ENCODE measurements around the gene GALNTL6. TPM values are rescaled to one million over a fixed set of nuclear protein-coding genes. Genes with fewer than 3 reads are reported as not detected.

Gene GALNTL6
- total and polyA plus RNA-seq, 2 donors (not counting 3 experiments of a cell fraction or from before 2014, with no cell fraction given), result not detected

DNA sequence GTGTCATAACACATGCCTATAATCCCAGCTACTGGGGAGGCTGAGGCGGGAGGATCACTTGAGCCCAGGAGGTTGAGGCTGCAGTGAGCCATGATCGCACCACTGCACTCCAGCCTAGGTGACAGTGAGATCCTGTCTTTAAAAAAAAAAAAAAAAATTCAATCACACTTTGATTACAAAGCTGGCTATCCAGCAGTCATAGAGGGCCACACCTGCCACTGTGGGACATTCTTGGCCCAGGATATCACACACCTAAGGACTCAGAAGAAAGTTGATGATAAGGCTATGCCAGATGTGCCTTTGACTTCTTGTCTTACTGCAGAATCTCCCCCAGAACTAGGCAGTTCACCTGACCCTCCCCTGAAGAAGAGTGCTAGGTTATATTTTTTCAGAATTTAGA lies 1232.9 kb downstream of the GALNTL6 start:
- Histone ChIP-seq H3K27ac (ENCODE audit: insufficient read depth, low read depth, low read length) (no peak overlapping the region), H2AFZ (ENCODE audit: low read depth, low read length) (no peak overlapping the region), H3K4me1 (ENCODE audit: control insufficient read depth, extremely low read depth, insufficient read depth, low read length) (no peaks in the 10 kb centered on the region), H3K9me3 (replicated peaks; ENCODE audit: control insufficient read depth, insufficient read depth, low read length) (no peaks in the 10 kb centered on the region), H3K79me2 (ENCODE audit: control insufficient read depth, insufficient read depth, low read length) (no peaks in the 10 kb centered on the region), H3K36me3 (ENCODE audit: control insufficient read depth in 2 of 2, extremely low read depth in 1 of 2, insufficient read depth in 2 of 2, low read length in 2 of 2) (no peaks in the 10 kb centered on the region), H3K4me2 (ENCODE audit: insufficient read depth, low read length) (no peak overlapping the region), H4K20me1 (replicated peaks; ENCODE audit: control insufficient read depth, extremely low read depth, insufficient read depth, low read length) (no peaks in the 10 kb centered on the region), H3K27me3 (ENCODE audit: control insufficient read depth in 2 of 2, insufficient read depth in 2 of 2, low read length in 2 of 2) (no peaks in the 10 kb centered on the region), H3K9me1 (replicated peaks; ENCODE audit: control insufficient read depth, extremely low read depth, insufficient read depth, low read length) (no peaks in the 10 kb centered on the region), H3K4me3 (replicated peaks in 1 of 3; ENCODE audit: insufficient read depth in 1 of 3, low read depth in 1 of 3, low read length in 3 of 3) (no peak overlapping the region), H3K9ac (replicated peaks; ENCODE audit: extremely low read depth, insufficient read depth, low read length) (no peak overlapping the region)
- POLR2A ChIA-PET, result no interaction called here
- CTCF ChIA-PET, result interaction anchor here (1.1 kb wide), 1 partner anchor 211 kb away, joined by 4 read pairs; no protein-coding TSS in a partner anchor
- intact Hi-C loops (cut with micrococcal nuclease) (no loop called here), dilution Hi-C loops (cut with MboI; ENCODE audit: extremely low pct_ligation_motif_present, low sequenced_read_pairs) (no loop called here)
- FAIRE-seq (no peak), DNase-seq (ENCODE audit: low read depth, low spot score) (no peak)
- no TSS peak for BruUV-seq (replicated peaks)
- TF ChIP-seq, protein P1, sequence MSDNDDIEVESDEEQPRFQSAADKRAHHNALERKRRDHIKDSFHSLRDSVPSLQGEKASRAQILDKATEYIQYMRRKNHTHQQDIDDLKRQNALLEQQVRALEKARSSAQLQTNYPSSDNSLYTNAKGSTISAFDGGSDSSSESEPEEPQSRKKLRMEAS (IDR thresholded peaks at IDR 0.05; ENCODE audit: insufficient read depth, insufficient read length), result no peak
- TF ChIP-seq, protein P2, sequence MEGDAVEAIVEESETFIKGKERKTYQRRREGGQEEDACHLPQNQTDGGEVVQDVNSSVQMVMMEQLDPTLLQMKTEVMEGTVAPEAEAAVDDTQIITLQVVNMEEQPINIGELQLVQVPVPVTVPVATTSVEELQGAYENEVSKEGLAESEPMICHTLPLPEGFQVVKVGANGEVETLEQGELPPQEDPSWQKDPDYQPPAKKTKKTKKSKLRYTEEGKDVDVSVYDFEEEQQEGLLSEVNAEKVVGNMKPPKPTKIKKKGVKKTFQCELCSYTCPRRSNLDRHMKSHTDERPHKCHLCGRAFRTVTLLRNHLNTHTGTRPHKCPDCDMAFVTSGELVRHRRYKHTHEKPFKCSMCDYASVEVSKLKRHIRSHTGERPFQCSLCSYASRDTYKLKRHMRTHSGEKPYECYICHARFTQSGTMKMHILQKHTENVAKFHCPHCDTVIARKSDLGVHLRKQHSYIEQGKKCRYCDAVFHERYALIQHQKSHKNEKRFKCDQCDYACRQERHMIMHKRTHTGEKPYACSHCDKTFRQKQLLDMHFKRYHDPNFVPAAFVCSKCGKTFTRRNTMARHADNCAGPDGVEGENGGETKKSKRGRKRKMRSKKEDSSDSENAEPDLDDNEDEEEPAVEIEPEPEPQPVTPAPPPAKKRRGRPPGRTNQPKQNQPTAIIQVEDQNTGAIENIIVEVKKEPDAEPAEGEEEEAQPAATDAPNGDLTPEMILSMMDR (IDR thresholded peaks at IDR 0.05; ENCODE audit: extremely low read depth in 1 of 2, insufficient read depth in 1 of 2, low read depth in 1 of 2, low read length in 2 of 2), result no peak
- TF ChIP-seq JUN (IDR thresholded peaks at IDR 0.05; ENCODE audit: borderline replicate concordance, insufficient read depth, insufficient read length, low read depth), result no peak
- no peak for TF ChIP-seq GATA2 (IDR thresholded peaks at IDR 0.05; ENCODE audit: insufficient read depth, insufficient read length, low read depth, low read length)
- no peak for TF ChIP-seq POLR2A (IDR thresholded peaks at IDR 0.05; ENCODE audit: low read depth, low read length)
- TF ChIP-seq EZH2 (IDR thresholded peaks at IDR 0.05; ENCODE audit: borderline replicate concordance, low read depth, low read length, severe bottlenecking), result no peak
- no peak for TF ChIP-seq FOS (IDR thresholded peaks at IDR 0.05; ENCODE audit: borderline replicate concordance, insufficient read depth, low read length)
- TF ChIP-seq MYC (IDR thresholded peaks at IDR 0.05; ENCODE audit: low read depth, low read length), result no peak
- TF ChIP-seq POLR2AphosphoS5 (IDR thresholded peaks at IDR 0.05; ENCODE audit: insufficient read depth, low read depth, low read length), result no peak

All from endothelial cell of umbilical vein (primary cell).